ENCODE results near the gene MARCO. TPM values are rescaled to one million over a fixed set of nuclear protein-coding genes. Genes with fewer than 3 reads are reported as not detected.

The MARCO gene
- total and polyA plus RNA-seq, 10 of the 15 experiments (the other 5 are each of a cell fraction or from before 2014, with no cell fraction given): 0.13 to 0.67 (median 0.32) TPM; not detected in 5

- TF ChIP-seq SMAD1 (IDR thresholded peaks at IDR 0.05; ENCODE audit: low read depth, partially characterized antibody) (no peak), BCL11A (IDR thresholded peaks at IDR 0.05; ENCODE audit: low read depth, low read length) (no peak), IRF4 (IDR thresholded peaks at IDR 0.05; ENCODE audit: low read depth, low read length) (no peak), NFXL1 (IDR thresholded peaks at IDR 0.05; ENCODE audit: borderline replicate concordance) (no peak), E2F8 (IDR thresholded peaks at IDR 0.05; ENCODE audit: low read depth, partially characterized antibody) (no peak)
- Histone ChIP-seq H2AFZ (ENCODE audit: control insufficient read depth, low read depth, low read length) (no peak overlapping the region), H3K4me3 (no peak overlapping the region), H3K4me2 (ENCODE audit: control insufficient read depth, insufficient read depth) (no peak overlapping the region), H3K9me3 (replicated peaks; ENCODE audit: control insufficient read depth, insufficient read depth, low read length) (no peaks in the 10 kb centered on the region), H3K9ac (ENCODE audit: control insufficient read depth, insufficient read depth, low read length) (no peak overlapping the region), H3K79me2 (ENCODE audit: control insufficient read depth, insufficient read depth, low read length) (no peaks in the 10 kb centered on the region), H3K36me3 (ENCODE audit: control insufficient read depth in 2 of 2, insufficient read depth in 2 of 2, low read length in 1 of 2) (no peaks in the 10 kb centered on the region), H3K27me3 (replicated peaks in 1 of 2; ENCODE audit: control insufficient read depth in 2 of 2, insufficient read depth in 2 of 2, low read length in 1 of 2) (no peaks in the 10 kb centered on the region; a peak in 1 of 4 replicates), H3K27ac (ENCODE audit: control insufficient read depth, insufficient read depth) (no peak overlapping the region), H3K4me1 (ENCODE audit: control insufficient read depth, insufficient read depth, low read length) (no peaks in the 10 kb centered on the region), H4K20me1 (ENCODE audit: control insufficient read depth, insufficient read depth) (no peaks in the 10 kb centered on the region)
- POLR2A ChIA-PET: no interaction called here
- DNase-seq (ENCODE audit: low read depth, low spot score) (no peak), ATAC-seq (no peak), FAIRE-seq (no peak)
- CTCF ChIA-PET: no interaction called here
- SMC1A ChIA-PET (ENCODE audit: uncharacterized antibody, unreplicated experiment): interaction anchor here (1.2 to 1.3 kb wide), 2 partner anchors 24 to 26 kb away, joined by 3 read pairs; no protein-coding TSS in a partner anchor
- in situ Hi-C loops (cut with MboI) (no loop called here), intact Hi-C loops (cut with micrococcal nuclease; ENCODE audit: unreplicated experiment) (no loop called here)
- 33% methylated on average over 5 of the region's 6 CpGs for WGBS (ENCODE audit: insufficient coverage, insufficient replicate concordance, low lambda C conversion rate, missing lambda C conversion rate)
- no TSS peak for BruUV-seq (replicated peaks)
- RAD21 ChIA-PET (ENCODE audit: unreplicated experiment): no interaction called here
These were observed 41.1 kb downstream of the MARCO start for GRCh38 chr2:118983133-118983532.

- CTCF ChIA-PET: no interaction called here
- BruUV-seq (replicated peaks): no TSS peak
- no peaks in the 10 kb centered on the region for H3K36me3 ChIP-seq (ENCODE audit: control insufficient read depth in 2 of 2, insufficient read depth in 2 of 2, low read length in 1 of 2)
- TF ChIP-seq SPI1 (IDR thresholded peaks at IDR 0.05; ENCODE audit: borderline replicate concordance, insufficient read depth, low read depth, low read length) (no peak), SIN3A (IDR thresholded peaks at IDR 0.05; ENCODE audit: low read depth, low read length) (no peak), PAX8 (IDR thresholded peaks at IDR 0.05) (no peak), POU2F2 (IDR thresholded peaks at IDR 0.05; ENCODE audit: borderline replicate concordance, low read depth, low read length) (no peak), TARDBP (IDR thresholded peaks at IDR 0.05; ENCODE audit: borderline replicate concordance) (no peak), ZBTB33 (IDR thresholded peaks at IDR 0.05) (no peak), CBX3 (IDR thresholded peaks at IDR 0.05; ENCODE audit: borderline replicate concordance, low read depth) (no peak), LARP7 (IDR thresholded peaks at IDR 0.05) (no peak), BACH1 (IDR thresholded peaks at IDR 0.05; ENCODE audit: borderline replicate concordance) (no peak), NRF1 (conservative IDR thresholded peaks at IDR 0.05; ENCODE audit: low read depth, low read length) (no peak), POLR2AphosphoS5 (IDR thresholded peaks at IDR 0.05; ENCODE audit: low read length) (no peak)
These were observed 41.9 kb downstream of the MARCO start for GRCh38 chr2:118983915-118984314.

More at GRCh38 chr2:118983915-118984314, 41.9 kb downstream of the MARCO start:
- no peak overlapping the region for H3K9ac ChIP-seq (ENCODE audit: control insufficient read depth, insufficient read depth, low read length)
- WGBS (ENCODE audit: insufficient coverage, insufficient replicate concordance, low lambda C conversion rate, missing lambda C conversion rate): 8% methylated on average over 1 of the region's 1 CpG
- no peak overlapping the region for H2AFZ ChIP-seq (ENCODE audit: control insufficient read depth, low read depth, low read length)
- no peak overlapping the region for H3K4me2 ChIP-seq (ENCODE audit: control insufficient read depth, insufficient read depth)
- in situ Hi-C loops (cut with MboI): no loop called here
- DNase-seq (ENCODE audit: low read depth, low spot score) (no peak), ATAC-seq (no peak), FAIRE-seq (no peak)
- ChIA-PET RAD21 (ENCODE audit: unreplicated experiment) (no interaction called here), SMC1A (ENCODE audit: uncharacterized antibody, unreplicated experiment) (interaction anchor here (1.2 to 1.3 kb wide), 2 partner anchors 23 to 26 kb away, joined by 3 read pairs; no protein-coding TSS in a partner anchor), POLR2A (no interaction called here)
- H3K4me1 ChIP-seq (ENCODE audit: control insufficient read depth, insufficient read depth, low read length): no peaks in the 10 kb centered on the region
- no peak overlapping the region for H3K4me3 ChIP-seq
- no peaks in the 10 kb centered on the region for H4K20me1 ChIP-seq (ENCODE audit: control insufficient read depth, insufficient read depth)
- no peaks in the 10 kb centered on the region for H3K9me3 ChIP-seq (replicated peaks; ENCODE audit: control insufficient read depth, insufficient read depth, low read length)
- no peak overlapping the region for H3K27ac ChIP-seq (ENCODE audit: control insufficient read depth, insufficient read depth)
- H3K27me3 ChIP-seq (replicated peaks in 1 of 2; ENCODE audit: control insufficient read depth in 2 of 2, insufficient read depth in 2 of 2, low read length in 1 of 2): no peaks in the 10 kb centered on the region; a peak in 1 of 4 replicates
- intact Hi-C loops (cut with micrococcal nuclease; ENCODE audit: unreplicated experiment): no loop called here
- H3K79me2 ChIP-seq (ENCODE audit: control insufficient read depth, insufficient read depth, low read length): no peaks in the 10 kb centered on the region
